Anterior cingulate cortex (tissue), 58 donors: Measurements from ENCODE around the gene SUMO3.
"Not testable (repeated sequence)": the region's sequence is repeated elsewhere in the genome, so short reads cannot be mapped to it uniquely, and the experiment has no call there.

ENCODE experiments used
- DNase-seq, 58 donors: peaks; one replicate each; lab custom pipeline; 2025; lab: John Stamatoyannopoulos, UW

Gene SUMO3

DNA sequence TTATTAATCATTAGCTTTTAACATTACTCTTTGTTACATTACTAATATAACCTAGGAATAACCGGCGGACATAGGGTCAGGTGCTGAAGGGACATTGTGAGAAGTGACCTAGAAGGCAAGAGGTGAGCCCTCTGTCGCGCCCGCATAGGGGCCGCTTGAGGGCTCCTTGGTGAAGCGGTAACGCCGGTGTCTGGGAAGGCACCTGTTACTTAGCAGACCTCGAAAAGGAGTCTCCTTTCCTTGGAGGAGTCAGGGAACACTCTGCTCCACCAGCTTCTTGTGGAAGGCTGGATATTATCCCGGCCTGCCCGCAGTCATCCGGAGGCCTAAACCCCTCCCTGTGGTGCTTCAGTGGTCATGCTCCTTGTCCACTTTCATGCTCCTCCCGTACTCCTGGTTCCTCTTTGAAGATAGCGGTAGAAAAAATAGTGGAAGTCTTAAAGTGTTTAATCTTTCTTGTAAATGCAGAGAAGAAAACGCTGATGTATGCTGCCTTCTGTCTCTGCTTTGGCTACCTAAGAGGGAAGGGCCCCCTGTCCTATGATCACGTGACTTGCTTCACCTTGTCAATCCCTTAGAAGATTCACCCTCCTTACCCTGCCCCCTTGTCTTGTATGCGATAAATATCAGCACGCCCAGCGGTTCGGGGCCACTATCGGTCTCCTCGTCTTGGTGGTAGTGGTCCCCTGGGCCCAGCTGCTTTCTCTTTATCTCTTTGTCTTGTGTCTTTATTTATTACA lies 14.8 kb upstream of the SUMO3 start:
- not testable (repeated sequence) for DNase-seq

DNA sequence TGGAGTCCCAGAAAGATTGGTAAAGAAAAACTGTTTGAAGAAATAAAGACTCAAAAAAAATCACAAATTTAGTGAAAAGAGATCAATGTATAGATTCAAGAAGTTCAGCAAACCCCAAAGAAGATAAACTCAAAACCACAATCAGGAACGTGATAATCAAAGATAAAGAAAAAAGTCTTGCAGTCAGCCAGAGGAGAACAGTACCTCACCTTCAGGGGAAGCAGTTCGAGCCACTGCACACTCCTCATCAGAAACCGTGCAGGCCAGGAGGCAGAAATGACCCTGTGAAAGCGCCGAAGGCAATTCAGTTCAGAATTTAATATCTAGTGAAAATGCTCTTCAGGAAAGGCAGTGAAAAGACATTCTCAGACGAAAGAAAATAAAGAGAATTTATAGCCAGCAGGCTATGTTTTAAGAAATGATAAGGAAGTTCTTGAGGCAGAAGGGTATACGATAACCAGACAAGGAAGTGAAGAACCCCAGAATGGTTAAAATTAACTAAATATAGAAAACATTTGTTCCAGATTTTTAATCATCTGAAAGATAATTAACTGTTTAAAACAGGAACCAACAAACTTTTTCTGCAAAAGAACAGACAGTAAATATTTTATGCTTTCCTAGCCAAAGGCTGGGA lies 13.5 kb upstream of the SUMO3 start:
- DNase-seq: no peak

DNA sequence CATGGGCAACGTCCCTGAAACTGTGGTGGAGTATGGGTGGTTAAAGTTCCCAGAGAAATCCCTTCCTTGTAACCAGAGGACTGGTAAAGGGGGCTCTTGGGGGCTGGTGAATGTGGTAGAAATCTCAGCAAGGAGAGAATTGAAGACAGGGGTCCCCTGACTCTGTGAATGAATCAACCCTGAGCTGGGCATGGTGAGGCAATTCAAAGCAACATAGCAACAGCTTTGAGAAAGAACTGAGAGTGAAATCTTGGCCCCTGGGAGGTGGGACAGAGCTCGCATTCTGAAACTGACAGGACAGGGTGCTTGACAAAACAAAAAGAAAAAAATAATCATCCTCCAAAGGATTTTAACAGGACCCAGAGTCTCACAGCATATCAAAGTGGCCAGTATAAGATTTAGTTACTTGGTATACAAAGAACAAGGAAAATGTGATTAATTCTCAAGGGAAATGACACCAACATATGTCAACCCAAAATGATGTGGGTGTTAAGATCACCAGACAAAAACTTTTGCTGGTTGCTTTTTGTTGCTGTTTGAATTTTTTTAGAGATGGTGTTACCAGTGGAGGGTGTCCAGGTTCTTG lies 11.7 kb upstream of the SUMO3 start:
- no peak for DNase-seq

- no peak for DNase-seq
Observed at GRCh38 chr21:44828362-44829056, 10.6 kb upstream of the SUMO3 start.

DNA sequence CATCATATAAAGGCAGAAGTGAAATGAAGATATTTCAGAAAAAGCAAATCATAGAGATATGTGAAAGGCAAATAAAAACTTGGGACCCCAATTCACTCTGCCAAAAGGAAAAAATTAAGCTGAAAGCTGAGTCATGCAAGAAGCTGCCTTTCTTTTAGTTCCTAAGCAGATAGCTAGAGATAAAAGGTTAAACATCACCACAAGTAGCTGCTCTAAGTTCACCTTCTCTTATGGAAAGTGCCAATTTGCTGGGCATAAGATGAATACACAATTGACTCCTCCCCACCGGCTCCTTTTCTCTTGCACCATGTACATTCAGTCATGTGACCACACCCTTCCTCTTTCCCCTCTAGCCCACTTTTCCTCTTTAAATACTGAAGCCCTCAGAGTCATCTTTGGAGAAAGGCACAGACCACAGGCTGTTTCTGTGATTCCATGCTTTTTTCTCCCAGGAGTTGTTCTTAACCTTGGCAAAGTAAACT lies 5.4 kb upstream of the SUMO3 start:
- no peak for DNase-seq

GRCh38 chr21:44822484-44823178 lies 4.8 kb upstream of the SUMO3 start:
- no peak for DNase-seq

GRCh38 chr21:44820851-44821250 lies 3.0 kb upstream of the SUMO3 start:
- no peak for DNase-seq

GRCh38 chr21:44819283-44820243 lies 1.7 kb upstream of the SUMO3 start:
- no peak for DNase-seq

GRCh38 chr21:44818640-44819011 lies 764 bp upstream of the SUMO3 start:
- no peak for DNase-seq

GRCh38 chr21:44817506-44817880 lies 369 bp downstream of the SUMO3 start:
- DNase-seq: peak in 55 of 58 donors; percentile 24 to 92 (median 80)

GRCh38 chr21:44816761-44817505 lies 929 bp downstream of the SUMO3 start:
- DNase-seq: no peak

DNA sequence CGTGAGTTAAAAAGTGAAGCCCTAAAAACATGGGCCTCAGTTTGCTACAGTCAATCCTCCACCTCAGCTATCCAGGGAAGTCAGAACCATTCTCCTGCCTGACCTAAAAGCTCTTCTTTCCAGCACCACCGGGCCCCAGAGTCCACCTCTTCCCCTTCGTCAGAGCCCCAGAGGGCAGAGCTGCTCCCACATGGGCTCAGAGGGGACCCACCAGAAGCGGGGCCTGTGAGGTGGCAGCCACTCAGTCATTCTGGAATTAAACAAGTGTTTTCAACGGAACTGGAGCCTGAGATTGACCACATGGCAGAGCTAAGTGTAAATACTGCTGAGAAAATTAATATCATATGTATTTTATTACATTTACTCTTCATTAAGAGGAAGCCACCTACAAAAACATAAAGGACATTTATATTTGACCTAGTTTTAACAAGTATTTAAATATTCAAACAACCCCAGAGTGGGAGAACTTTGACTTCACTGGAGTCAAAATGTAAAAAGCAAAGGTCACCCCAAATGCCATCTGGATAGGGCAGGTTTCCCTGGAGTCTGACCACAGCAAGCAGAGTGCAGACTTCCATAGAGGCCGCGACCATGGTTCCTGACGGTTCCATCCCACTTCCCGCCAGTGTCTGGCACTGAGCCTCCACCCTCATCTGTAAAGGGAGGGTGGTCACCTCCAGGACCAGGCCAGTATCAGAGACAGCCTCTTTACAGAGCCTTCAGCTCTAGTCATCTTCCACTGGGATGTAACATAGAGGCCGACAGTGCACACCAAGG lies 1.8 kb downstream of the SUMO3 start:
- no peak for DNase-seq

GRCh38 chr21:44815225-44815624 lies 2.6 kb downstream of the SUMO3 start:
- DNase-seq: no peak

GRCh38 chr21:44814498-44815023 lies 3.3 kb downstream of the SUMO3 start:
- DNase-seq: no peak

DNA sequence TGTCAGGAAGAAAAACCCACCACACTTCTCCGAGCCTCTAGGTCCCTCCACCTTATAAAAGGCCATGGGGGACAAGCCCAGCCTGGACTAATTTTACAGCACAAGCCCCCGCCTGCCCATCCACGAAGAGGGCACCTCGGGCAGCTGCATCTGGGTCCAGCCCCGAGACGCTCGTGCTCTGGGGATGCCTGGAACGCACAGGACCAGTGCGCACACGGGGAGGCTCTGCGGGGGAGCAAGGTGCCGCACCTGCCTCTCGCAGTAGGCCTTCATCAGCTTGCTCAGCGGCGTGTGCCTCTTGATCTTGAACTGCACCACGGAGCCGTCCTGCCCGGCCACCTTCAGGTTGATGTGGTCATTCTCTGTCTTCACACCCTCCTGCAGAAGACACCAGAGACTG lies 4.1 kb downstream of the SUMO3 start:
- no peak for DNase-seq

DNA sequence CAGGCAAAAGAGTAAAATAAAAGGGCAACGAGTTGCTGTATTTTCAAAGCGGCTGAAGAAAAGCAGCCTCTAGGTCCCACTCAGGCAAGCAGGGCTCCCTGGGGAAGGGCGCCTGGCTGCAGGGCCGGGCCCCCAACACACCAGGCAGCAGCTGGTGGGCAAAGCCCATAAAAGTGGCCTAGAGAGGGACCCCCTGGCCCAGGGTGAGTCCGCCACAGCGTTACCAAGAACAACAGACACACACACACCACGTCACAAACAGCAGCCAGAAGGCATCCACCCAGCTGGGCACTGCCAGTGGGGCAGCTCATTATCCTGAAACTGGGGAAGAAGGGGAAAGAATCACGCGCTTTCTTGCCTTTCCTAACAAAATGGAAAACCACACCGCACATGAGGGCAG lies 4.7 kb downstream of the SUMO3 start:
- DNase-seq: no peak

DNA sequence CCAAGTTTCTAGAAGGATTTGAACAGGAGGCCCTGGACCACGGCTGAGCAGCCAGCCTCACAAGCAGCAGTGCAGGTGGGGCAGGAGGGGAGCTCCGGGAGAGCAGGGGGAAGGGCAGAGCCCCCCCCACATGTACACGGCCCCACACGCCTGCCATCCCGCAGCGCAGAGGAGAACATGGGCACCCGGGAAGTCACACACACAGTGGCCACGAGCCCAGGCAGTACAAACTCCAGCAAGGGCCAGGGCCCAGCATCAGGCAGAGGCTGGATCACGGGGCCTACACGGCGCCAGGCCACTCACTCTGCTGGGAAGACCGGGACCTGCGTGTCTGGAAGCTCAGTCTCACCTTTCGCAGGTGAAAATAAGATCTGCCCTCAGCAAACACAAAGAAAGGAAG lies 5.2 kb downstream of the SUMO3 start:
- no peak for DNase-seq

DNA sequence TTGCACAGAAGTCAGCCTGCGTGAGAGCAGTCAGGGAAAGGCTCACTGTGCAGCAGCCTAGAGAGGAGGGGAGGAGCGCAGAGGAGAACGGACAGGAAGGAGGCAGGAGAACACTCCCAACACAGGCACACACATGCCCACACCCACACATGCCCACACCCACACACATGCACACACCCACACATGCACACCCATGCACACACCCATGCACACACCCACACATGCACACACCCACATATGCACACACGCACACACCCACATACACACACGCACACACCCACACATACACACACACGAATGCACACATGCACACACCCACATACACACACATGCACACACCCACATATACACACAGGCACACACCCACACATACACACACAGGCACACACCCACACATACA lies 7.1 kb downstream of the SUMO3 start:
- no peak for DNase-seq
